ENCODE results near the gene MEIOSIN.

Gene MEIOSIN

GRCh38 chr19:45766869-45767346, 33.7 kb downstream of the MEIOSIN start:
- TF ChIP-seq CTCF (IDR thresholded peaks at IDR 0.05; ENCODE audit: low read depth, low read length), result no peak
- no peak for TF ChIP-seq EZH2phosphoT487 (IDR thresholded peaks at IDR 0.05; ENCODE audit: low read depth)
- Histone ChIP-seq H3K27ac (ENCODE audit: low read length) (no peak overlapping the region), H3K4me1 (ENCODE audit: low read length) (peaks cover 4% of the 10 kb centered on the region; the same call in 1 of the 2 replicates), H3K36me3 (replicated peaks; ENCODE audit: low read depth, low read length) (no peaks in the 10 kb centered on the region), H3K4me3 (ENCODE audit: low read length) (no peak overlapping the region), H3K9me3 (ENCODE audit: insufficient read depth, low read length) (no peaks in the 10 kb centered on the region), H4K20me1 (ENCODE audit: insufficient read depth, low read length) (no peaks in the 10 kb centered on the region), H3K9ac (ENCODE audit: low read length) (no peak overlapping the region), H3K79me2 (ENCODE audit: low read length) (no peaks in the 10 kb centered on the region), H3K4me2 (ENCODE audit: low read length) (no peak overlapping the region), H3K27me3 (ENCODE audit: low read depth, low read length) (no peaks in the 10 kb centered on the region), H2AFZ (ENCODE audit: low read depth, low read length) (no peak overlapping the region)

GRCh38 chr19:45767410-45767880, 34.2 kb downstream of the MEIOSIN start:
- Histone ChIP-seq H3K79me2 (ENCODE audit: low read length) (no peaks in the 10 kb centered on the region), H3K4me3 (ENCODE audit: low read length) (no peak overlapping the region), H2AFZ (ENCODE audit: low read depth, low read length) (no peak overlapping the region), H3K9ac (ENCODE audit: low read length) (no peak overlapping the region), H3K27me3 (ENCODE audit: low read depth, low read length) (no peaks in the 10 kb centered on the region), H3K9me3 (ENCODE audit: insufficient read depth, low read length) (no peaks in the 10 kb centered on the region), H3K4me2 (ENCODE audit: low read length) (no peak overlapping the region), H3K27ac (ENCODE audit: low read length) (no peak overlapping the region), H3K4me1 (ENCODE audit: low read length) (peaks cover 4% of the 10 kb centered on the region; the same call in 1 of the 2 replicates), H3K36me3 (replicated peaks; ENCODE audit: low read depth, low read length) (no peaks in the 10 kb centered on the region), H4K20me1 (ENCODE audit: insufficient read depth, low read length) (no peaks in the 10 kb centered on the region)
- TF ChIP-seq CTCF (IDR thresholded peaks at IDR 0.05; ENCODE audit: low read depth, low read length) (no peak), EZH2phosphoT487 (IDR thresholded peaks at IDR 0.05; ENCODE audit: low read depth) (no peak)

- H4K20me1 ChIP-seq (ENCODE audit: insufficient read depth, low read length), result no peaks in the 10 kb centered on the region
- peak overlapping the region; percentile 82 for H3K4me3 ChIP-seq (ENCODE audit: low read length)
- no peaks in the 10 kb centered on the region for H3K36me3 ChIP-seq (replicated peaks; ENCODE audit: low read depth, low read length)
- no peak overlapping the region for H2AFZ ChIP-seq (ENCODE audit: low read depth, low read length)
- H3K9ac ChIP-seq (ENCODE audit: low read length), result peak overlapping the region; percentile 93
- H3K27ac ChIP-seq (ENCODE audit: low read length), result no peak overlapping the region
- H3K4me2 ChIP-seq (ENCODE audit: low read length), result peak overlapping the region; percentile 89
- no peaks in the 10 kb centered on the region for H3K27me3 ChIP-seq (ENCODE audit: low read depth, low read length)
- H3K79me2 ChIP-seq (ENCODE audit: low read length), result no peaks in the 10 kb centered on the region
- peaks cover 4% of the 10 kb centered on the region; the same call in 1 of the 2 replicates for H3K4me1 ChIP-seq (ENCODE audit: low read length)
- TF ChIP-seq EZH2phosphoT487 (IDR thresholded peaks at IDR 0.05; ENCODE audit: low read depth), result no peak
- no peak for TF ChIP-seq CTCF (IDR thresholded peaks at IDR 0.05; ENCODE audit: low read depth, low read length)
- no peaks in the 10 kb centered on the region for H3K9me3 ChIP-seq (ENCODE audit: insufficient read depth, low read length)
These were observed 34.8 kb downstream of the MEIOSIN start for GRCh38 chr19:45767881-45768654.

- peak overlapping the region; percentile 93 for H3K9ac ChIP-seq (ENCODE audit: low read length)
- H2AFZ ChIP-seq (ENCODE audit: low read depth, low read length), result peak overlapping the region; percentile 42
- no peaks in the 10 kb centered on the region for H3K79me2 ChIP-seq (ENCODE audit: low read length)
- H3K27me3 ChIP-seq (ENCODE audit: low read depth, low read length), result no peaks in the 10 kb centered on the region
- peak overlapping the region; percentile 89 for H3K4me2 ChIP-seq (ENCODE audit: low read length)
- H3K4me3 ChIP-seq (ENCODE audit: low read length), result peak overlapping the region; percentile 82
- peak overlapping the region; percentile 72 for H3K27ac ChIP-seq (ENCODE audit: low read length)
- H4K20me1 ChIP-seq (ENCODE audit: insufficient read depth, low read length), result no peaks in the 10 kb centered on the region
- H3K9me3 ChIP-seq (ENCODE audit: insufficient read depth, low read length), result no peaks in the 10 kb centered on the region
- no peaks in the 10 kb centered on the region for H3K36me3 ChIP-seq (replicated peaks; ENCODE audit: low read depth, low read length)
- peaks cover 4% of the 10 kb centered on the region; the same call in 1 of the 2 replicates for H3K4me1 ChIP-seq (ENCODE audit: low read length)
- TF ChIP-seq EZH2phosphoT487 (IDR thresholded peaks at IDR 0.05; ENCODE audit: low read depth) (no peak), CTCF (IDR thresholded peaks at IDR 0.05; ENCODE audit: low read depth, low read length) (no peak)
These were observed 35.4 kb downstream of the MEIOSIN start for GRCh38 chr19:45768655-45768983.
